Measurements from ENCODE around the gene AGRN. TPM values are rescaled to one million over a fixed set of nuclear protein-coding genes. Genes with fewer than 3 reads are reported as not detected.

The AGRN gene
- polyA plus RNA-seq, 3 donors from 2014 or later: 0.87 TPM; not detected in 2

GRCh38 chr1:1046243-1046642 is 26.3 kb downstream of the AGRN start:
- no peaks in the 10 kb centered on the region for H3K36me3 Mint-ChIP-seq
- no peaks in the 10 kb centered on the region for H3K9me3 Mint-ChIP-seq
- H3K27me3 Mint-ChIP-seq (ENCODE audit: low read depth in 3 of 3): peaks cover 0 to 2% (median 0%) of the 10 kb centered on the region in 3 donors
- no peak overlapping the region for H3K4me3 Mint-ChIP-seq
- H3K4me1 Mint-ChIP-seq: no peaks in the 10 kb centered on the region
- no peak for DNase-seq
- no peak overlapping the region for H3K27ac Mint-ChIP-seq

- H3K27me3 Mint-ChIP-seq (ENCODE audit: low read depth in 3 of 3): peaks cover 0 to 2% (median 0%) of the 10 kb centered on the region in 3 donors
- H3K27ac Mint-ChIP-seq: no peak overlapping the region
Measured at GRCh38 chr1:1046767-1047166, 26.8 kb downstream of the AGRN start.

GRCh38 chr1:1047407-1047806 is 27.5 kb downstream of the AGRN start:
- peaks cover 0 to 2% (median 0%) of the 10 kb centered on the region in 3 donors for H3K27me3 Mint-ChIP-seq (ENCODE audit: low read depth in 3 of 3)
- no peaks in the 10 kb centered on the region for H3K4me1 Mint-ChIP-seq
- DNase-seq: no peak
- H3K27ac Mint-ChIP-seq: no peak overlapping the region
- H3K4me3 Mint-ChIP-seq: no peak overlapping the region
- no peaks in the 10 kb centered on the region for H3K36me3 Mint-ChIP-seq
- H3K9me3 Mint-ChIP-seq: no peaks in the 10 kb centered on the region

More at GRCh38 chr1:1046767-1047166, 26.8 kb downstream of the AGRN start:
- no peaks in the 10 kb centered on the region for H3K36me3 Mint-ChIP-seq
- DNase-seq: no peak
- no peaks in the 10 kb centered on the region for H3K9me3 Mint-ChIP-seq
- no peaks in the 10 kb centered on the region for H3K4me1 Mint-ChIP-seq
- H3K4me3 Mint-ChIP-seq: no peak overlapping the region

- Mint-ChIP-seq H3K27me3 (ENCODE audit: low read depth in 3 of 3) (peaks cover 0 to 2% (median 0%) of the 10 kb centered on the region in 3 donors), H3K27ac (no peak overlapping the region), H3K9me3 (no peaks in the 10 kb centered on the region), H3K4me1 (no peaks in the 10 kb centered on the region), H3K36me3 (no peaks in the 10 kb centered on the region), H3K4me3 (no peak overlapping the region)
- DNase-seq: no peak
Measured at GRCh38 chr1:1047963-1048362, 28.0 kb downstream of the AGRN start.

- Mint-ChIP-seq H3K27ac (no peak overlapping the region), H3K9me3 (no peaks in the 10 kb centered on the region), H3K4me1 (no peaks in the 10 kb centered on the region), H3K4me3 (no peak overlapping the region), H3K27me3 (ENCODE audit: low read depth in 3 of 3) (peaks cover 0 to 2% (median 0%) of the 10 kb centered on the region in 3 donors), H3K36me3 (no peaks in the 10 kb centered on the region)
- DNase-seq: no peak
Measured at GRCh38 chr1:1048765-1049164, 28.8 kb downstream of the AGRN start.

GRCh38 chr1:1049318-1050165 is 29.6 kb downstream of the AGRN start:
- no peak overlapping the region for H3K4me3 Mint-ChIP-seq
- no peaks in the 10 kb centered on the region for H3K36me3 Mint-ChIP-seq
- H3K9me3 Mint-ChIP-seq: no peaks in the 10 kb centered on the region

GRCh38 chr1:1050577-1051052 is 30.7 kb downstream of the AGRN start:
- peaks cover 0 to 2% (median 0%) of the 10 kb centered on the region in 3 donors for H3K27me3 Mint-ChIP-seq (ENCODE audit: low read depth in 3 of 3)
- DNase-seq: no peak
- no peaks in the 10 kb centered on the region for H3K36me3 Mint-ChIP-seq
- H3K9me3 Mint-ChIP-seq: no peaks in the 10 kb centered on the region
- no peaks in the 10 kb centered on the region for H3K4me1 Mint-ChIP-seq
- no peak overlapping the region for H3K27ac Mint-ChIP-seq
- H3K4me3 Mint-ChIP-seq: no peak overlapping the region

More at GRCh38 chr1:1049318-1050165, 29.6 kb downstream of the AGRN start:
- no peak for DNase-seq
- Mint-ChIP-seq H3K27me3 (ENCODE audit: low read depth in 3 of 3) (peaks cover 0 to 2% (median 0%) of the 10 kb centered on the region in 3 donors), H3K27ac (no peak overlapping the region), H3K4me1 (no peaks in the 10 kb centered on the region)

- Mint-ChIP-seq H3K27me3 (ENCODE audit: low read depth in 3 of 3) (peaks cover 0 to 3% (median 2%) of the 10 kb centered on the region in 3 donors), H3K9me3 (no peaks in the 10 kb centered on the region), H3K4me1 (no peaks in the 10 kb centered on the region), H3K27ac (no peak overlapping the region), H3K36me3 (no peaks in the 10 kb centered on the region), H3K4me3 (no peak overlapping the region)
- no peak for DNase-seq
Measured at GRCh38 chr1:1051127-1051810, 31.3 kb downstream of the AGRN start.

GRCh38 chr1:1052003-1052840 is 32.3 kb downstream of the AGRN start:
- H3K27ac Mint-ChIP-seq: no peak overlapping the region
- peaks cover 2 to 3% (median 2%) of the 10 kb centered on the region in 3 donors for H3K27me3 Mint-ChIP-seq (ENCODE audit: low read depth in 3 of 3)
- no peak for DNase-seq
- no peaks in the 10 kb centered on the region for H3K36me3 Mint-ChIP-seq
- no peaks in the 10 kb centered on the region for H3K4me1 Mint-ChIP-seq
- no peaks in the 10 kb centered on the region for H3K9me3 Mint-ChIP-seq
- no peak overlapping the region for H3K4me3 Mint-ChIP-seq

GRCh38 chr1:1053022-1053421 is 33.1 kb downstream of the AGRN start:
- H3K27me3 Mint-ChIP-seq (ENCODE audit: low read depth in 3 of 3): peaks cover 3 to 5% (median 5%) of the 10 kb centered on the region in 3 donors
- H3K36me3 Mint-ChIP-seq: no peaks in the 10 kb centered on the region

GRCh38 chr1:1053682-1054081 is 33.8 kb downstream of the AGRN start:
- Mint-ChIP-seq H3K9me3 (no peaks in the 10 kb centered on the region), H3K36me3 (no peaks in the 10 kb centered on the region), H3K27me3 (ENCODE audit: low read depth in 3 of 3) (peaks cover 3 to 9% (median 6%) of the 10 kb centered on the region in 3 donors), H3K4me1 (peaks cover 0 to 2% of the 10 kb centered on the region in 2 donors), H3K27ac (no peak overlapping the region), H3K4me3 (no peak overlapping the region)
- DNase-seq: no peak

More at GRCh38 chr1:1053022-1053421, 33.1 kb downstream of the AGRN start:
- Mint-ChIP-seq H3K4me1 (no peaks in the 10 kb centered on the region), H3K4me3 (no peak overlapping the region), H3K9me3 (no peaks in the 10 kb centered on the region), H3K27ac (no peak overlapping the region)
- DNase-seq: no peak

GRCh38 chr1:1054099-1054700 is 34.3 kb downstream of the AGRN start:
- H3K4me1 Mint-ChIP-seq: peaks cover 0 to 5% of the 10 kb centered on the region in 2 donors
- H3K4me3 Mint-ChIP-seq: no peak overlapping the region
- no peaks in the 10 kb centered on the region for H3K36me3 Mint-ChIP-seq
- no peak overlapping the region for H3K27ac Mint-ChIP-seq
- H3K9me3 Mint-ChIP-seq: no peaks in the 10 kb centered on the region
- peaks cover 3 to 10% (median 7%) of the 10 kb centered on the region in 3 donors for H3K27me3 Mint-ChIP-seq (ENCODE audit: low read depth in 3 of 3)
- no peak for DNase-seq

- DNase-seq: no peak
- Mint-ChIP-seq H3K36me3 (no peaks in the 10 kb centered on the region), H3K4me3 (no peak overlapping the region), H3K27me3 (ENCODE audit: low read depth in 3 of 3) (peaks cover 4 to 12% (median 9%) of the 10 kb centered on the region in 3 donors), H3K27ac (no peak overlapping the region), H3K9me3 (no peaks in the 10 kb centered on the region), H3K4me1 (peaks cover 0 to 5% of the 10 kb centered on the region in 2 donors)
Measured at GRCh38 chr1:1054971-1055370, 35.1 kb downstream of the AGRN start.

Measured in immature natural killer cell (primary cell).